Choroid plexus epithelial cell (primary cell): ENCODE measurements around the gene ZPR1.

Experiments
- DNase-seq: peaks from one replicate; pipeline ENCODE4 v3.0.0-alpha.2; 2010; ENCODE audit warnings: low read depth
- H3K4me3 ChIP-seq: 2 replicates; pipeline ENCODE4 v1.5.1; 2011; ENCODE audit warnings: low read depth, mild to moderate bottlenecking, control low read depth, low read length, moderate library complexity
- TF ChIP-seq, protein P1 (sequence below): conservative IDR thresholded peaks from 2 replicates; pipeline ENCODE4 v1.5.1; 2011; ENCODE audit warnings: low read depth, mild to moderate bottlenecking, control low read depth, inconsistent platforms, low read length, moderate library complexity

The ZPR1 gene

GRCh38 chr11:116821050-116821918 is 33.5 kb upstream of the ZPR1 start:
- H3K4me3 ChIP-seq: no peak overlapping the region
- no peak for DNase-seq
- TF ChIP-seq, protein P1, sequence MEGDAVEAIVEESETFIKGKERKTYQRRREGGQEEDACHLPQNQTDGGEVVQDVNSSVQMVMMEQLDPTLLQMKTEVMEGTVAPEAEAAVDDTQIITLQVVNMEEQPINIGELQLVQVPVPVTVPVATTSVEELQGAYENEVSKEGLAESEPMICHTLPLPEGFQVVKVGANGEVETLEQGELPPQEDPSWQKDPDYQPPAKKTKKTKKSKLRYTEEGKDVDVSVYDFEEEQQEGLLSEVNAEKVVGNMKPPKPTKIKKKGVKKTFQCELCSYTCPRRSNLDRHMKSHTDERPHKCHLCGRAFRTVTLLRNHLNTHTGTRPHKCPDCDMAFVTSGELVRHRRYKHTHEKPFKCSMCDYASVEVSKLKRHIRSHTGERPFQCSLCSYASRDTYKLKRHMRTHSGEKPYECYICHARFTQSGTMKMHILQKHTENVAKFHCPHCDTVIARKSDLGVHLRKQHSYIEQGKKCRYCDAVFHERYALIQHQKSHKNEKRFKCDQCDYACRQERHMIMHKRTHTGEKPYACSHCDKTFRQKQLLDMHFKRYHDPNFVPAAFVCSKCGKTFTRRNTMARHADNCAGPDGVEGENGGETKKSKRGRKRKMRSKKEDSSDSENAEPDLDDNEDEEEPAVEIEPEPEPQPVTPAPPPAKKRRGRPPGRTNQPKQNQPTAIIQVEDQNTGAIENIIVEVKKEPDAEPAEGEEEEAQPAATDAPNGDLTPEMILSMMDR: no peak

- DNase-seq: no peak
- TF ChIP-seq, protein P1: no peak
- no peak overlapping the region for H3K4me3 ChIP-seq
Measured at GRCh38 chr11:116819049-116819448, 31.2 kb upstream of the ZPR1 start.

DNA sequence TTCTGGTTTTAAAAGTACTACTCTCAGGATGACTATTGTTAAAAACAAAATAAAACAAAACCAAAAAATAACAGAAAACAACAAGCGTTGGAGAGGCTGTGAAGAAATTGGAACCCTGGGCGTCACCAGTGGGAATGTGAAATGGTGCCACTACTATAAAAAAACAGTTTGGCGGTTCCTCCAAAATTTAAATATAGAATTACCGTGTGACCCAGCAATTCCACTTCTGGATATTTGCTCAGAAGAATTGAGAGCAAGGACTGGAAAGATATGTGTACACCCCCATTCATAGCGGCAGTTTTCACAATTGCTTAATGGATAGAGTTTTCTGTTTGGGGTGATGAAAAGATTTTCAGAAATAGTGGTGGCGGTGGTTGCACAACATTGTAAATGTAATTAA is 26.7 kb upstream of the ZPR1 start:
- no peak for DNase-seq
- TF ChIP-seq, protein P1: no peak
- H3K4me3 ChIP-seq: no peak overlapping the region

DNA sequence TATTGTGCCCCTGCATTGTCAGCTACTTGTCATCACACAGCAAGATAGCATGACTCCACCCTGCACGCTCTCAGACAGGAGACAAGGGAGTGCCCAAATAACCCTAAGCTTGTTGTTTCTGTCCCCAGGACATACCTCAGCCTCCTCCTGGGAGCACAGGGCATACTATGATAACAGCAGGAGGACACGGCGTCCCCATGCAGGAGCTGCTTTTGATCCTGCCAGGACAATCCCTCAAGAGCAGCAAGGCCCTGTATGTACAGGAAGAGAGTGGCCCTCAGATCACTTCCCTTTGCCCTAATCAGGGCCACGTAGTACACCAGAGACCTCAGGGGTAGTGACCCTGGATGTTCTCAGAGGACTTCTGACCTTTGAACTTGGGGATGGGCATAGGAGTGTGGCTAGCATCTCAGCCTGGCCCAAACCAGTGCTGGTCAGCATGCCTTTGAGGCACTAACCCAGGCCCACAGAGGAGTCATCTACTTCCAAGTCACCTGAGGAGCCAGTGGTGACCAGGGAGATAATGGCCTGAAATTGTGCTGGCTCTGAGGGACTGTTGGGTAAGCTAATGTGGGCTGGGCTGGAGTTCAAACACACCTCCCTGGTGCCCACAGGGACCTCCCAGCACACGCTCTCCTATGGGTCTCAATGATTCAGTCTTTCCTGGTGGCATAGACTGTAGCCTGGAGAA is 26.1 kb upstream of the ZPR1 start:
- H3K4me3 ChIP-seq: no peak overlapping the region
- DNase-seq: no peak
- TF ChIP-seq, protein P1: no peak

GRCh38 chr11:116813170-116813569 is 25.3 kb upstream of the ZPR1 start:
- TF ChIP-seq, protein P1: no peak
- no peak for DNase-seq
- H3K4me3 ChIP-seq: no peak overlapping the region

- no peak overlapping the region for H3K4me3 ChIP-seq
- TF ChIP-seq, protein P1: no peak
- DNase-seq: no peak
Measured at GRCh38 chr11:116812109-116812508, 24.3 kb upstream of the ZPR1 start.

- TF ChIP-seq, protein P1: no peak
- DNase-seq: no peak
- H3K4me3 ChIP-seq: no peak overlapping the region
Measured at GRCh38 chr11:116811194-116811593, 23.4 kb upstream of the ZPR1 start.
